Measurements from ENCODE around the gene CAMK2D.

- TF ChIP-seq CTCF (IDR thresholded peaks at IDR 0.05; ENCODE audit: borderline replicate concordance, extremely low read depth, low read length, poor library complexity, severe bottlenecking) (no peak), EZH2 (IDR thresholded peaks at IDR 0.05; ENCODE audit: borderline replicate concordance, low read depth, low read length, severe bottlenecking) (no peak)
Measured at GRCh38 chr4:113499696-113500095, 261.8 kb downstream of the CAMK2D start.

All from DND-41 (cell line).